Esophagus muscularis mucosa (tissue), 4 donors: Measurements from ENCODE around the gene PGK1. TPM values are rescaled to one million over a fixed set of nuclear protein-coding genes. Genes with fewer than 3 reads are reported as not detected.
A peak's percentile ranks its signal among the peaks of the same experiment; 100 is the strongest.

Experiments
- DNase-seq: peaks from one replicate; pipeline ENCODE4 v3.0.0-alpha.2; 2017; ENCODE audit errors: extremely low spot score
- H3K27ac ChIP-seq, 4 donors: fragments of 200-600 bp; sonication (generic); replicated peaks in 1 of 4; 1 replicate in 3 of 4; 2 replicates in 1 of 4; pipeline ENCODE4 v1.5.1; 2016 to 2019; ENCODE audit warnings: mild to moderate bottlenecking in 1 of 4
- H3K27me3 ChIP-seq, 4 donors: fragments of 200-600 bp; sonication (generic); one replicate each; pipeline versions ENCODE4 v1.5.1 to v1.6.0; 2016 to 2019
- H3K36me3 ChIP-seq, 4 donors: fragments of 200-600 bp; sonication (generic); one replicate each; pipeline ENCODE4 v1.5.1; 2016 to 2019
- H3K4me1 ChIP-seq, 4 donors: fragments of 200-600 bp; sonication (generic); one replicate each; pipeline ENCODE4 v1.5.1; 2016 to 2019
- H3K4me3 ChIP-seq, 4 donors: fragments of 200-600 bp; sonication (generic); 1 replicate in 2 of 4; 2 replicates in 2 of 4; pipeline ENCODE4 v1.5.1; 2016 to 2019; ENCODE audit warnings: mild to moderate bottlenecking in 4 of 4, moderate library complexity in 1 of 4
- H3K9me3 ChIP-seq, 4 donors: fragments of 200-600 bp; sonication (generic); 1 replicate in 3 of 4; 2 replicates in 1 of 4; pipeline ENCODE4 v1.5.1; 2016 to 2019
- EP300 ChIP-seq: sonication (generic); formaldehyde crosslinking; IDR thresholded peaks from one replicate; pipeline ENCODE4 v1.6.1; 2017; ENCODE audit warnings: antibody characterized with exemption
- POLR2A ChIP-seq: fragments of 450-650 bp; IDR thresholded peaks from one replicate; pipeline ENCODE4 v1.6.1; 2017; ENCODE audit warnings: antibody characterized with exemption, moderate library complexity, mild to moderate bottlenecking, low read depth
- POLR2AphosphoS5 ChIP-seq, 2 donors: sonication (generic); formaldehyde crosslinking; IDR thresholded peaks; one replicate each; pipeline ENCODE4 v1.6.1; 2017; ENCODE audit warnings: antibody characterized with exemption in 2 of 2
- WGBS: methylation state at CpG from one replicate; pipeline ENCODE4 v1.1.5; 2018; 5-methylcytosine and 5-hydroxymethylcytosine counted together
- intact Hi-C: fragments of 100-400 bp; cut with DNase I; formaldehyde crosslinking; loops from one replicate; pipeline ENCODE4 v1.15.1; 2023
- total RNA-seq, 4 donors: library from RNA; depleted of rRNA; stranded (reverse); fragments of >200 nt; gene quantifications; one replicate each; pipeline versions ENCODE4 v1.1.0 to v1.2.1, GENCODE V29; 2016
- TF ChIP-seq, protein P1 (sequence below), 3 experiments: fragments of 200-600 bp in 2 of 3; fragments of 450-650 bp in 1 of 3; sonication (generic) in 2 of 3; IDR thresholded peaks; one replicate each; pipeline ENCODE4 v1.5.1; 2017 to 2019; ENCODE audit warnings: antibody characterized with exemption in 3 of 3, mild to moderate bottlenecking in 2 of 3, moderate library complexity in 1 of 3

The PGK1 gene
- total RNA-seq, 4 donors from 2014 or later, result 187 to 236 (median 229) TPM

DNA sequence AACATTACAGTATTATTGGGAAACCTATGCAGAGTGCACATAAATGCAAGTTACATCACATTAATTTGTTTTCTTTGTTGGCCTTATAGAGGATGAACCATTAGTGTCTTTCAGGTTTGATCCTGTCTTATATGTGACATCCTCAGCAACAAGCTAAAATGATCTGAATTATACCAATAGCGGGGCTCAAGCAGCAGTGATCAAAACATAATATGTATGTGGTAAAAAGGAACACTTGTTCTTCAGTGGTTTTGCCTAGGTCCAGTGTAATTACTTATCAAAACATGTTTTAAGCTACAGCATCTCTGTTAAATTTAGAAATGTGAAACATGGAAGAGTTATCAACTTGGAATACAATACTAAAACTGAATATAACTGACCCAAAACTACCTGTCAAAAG is 26.3 kb downstream of the PGK1 start:
- no peak overlapping the region for H3K27ac ChIP-seq
- intact Hi-C loops, result loop anchor here (10.0 kb wide), 1 partner anchor 384 kb away; no protein-coding TSS in a partner anchor
- WGBS, result 71% methylated on average over 1 of the region's 1 CpG
- H3K9me3 ChIP-seq, result no peaks in the 10 kb centered on the region
- H3K36me3 ChIP-seq, result peaks cover 2 to 50% (median 13%) of the 10 kb centered on the region in 4 donors
- no peaks in the 10 kb centered on the region for H3K27me3 ChIP-seq
- TF ChIP-seq, protein P1, sequence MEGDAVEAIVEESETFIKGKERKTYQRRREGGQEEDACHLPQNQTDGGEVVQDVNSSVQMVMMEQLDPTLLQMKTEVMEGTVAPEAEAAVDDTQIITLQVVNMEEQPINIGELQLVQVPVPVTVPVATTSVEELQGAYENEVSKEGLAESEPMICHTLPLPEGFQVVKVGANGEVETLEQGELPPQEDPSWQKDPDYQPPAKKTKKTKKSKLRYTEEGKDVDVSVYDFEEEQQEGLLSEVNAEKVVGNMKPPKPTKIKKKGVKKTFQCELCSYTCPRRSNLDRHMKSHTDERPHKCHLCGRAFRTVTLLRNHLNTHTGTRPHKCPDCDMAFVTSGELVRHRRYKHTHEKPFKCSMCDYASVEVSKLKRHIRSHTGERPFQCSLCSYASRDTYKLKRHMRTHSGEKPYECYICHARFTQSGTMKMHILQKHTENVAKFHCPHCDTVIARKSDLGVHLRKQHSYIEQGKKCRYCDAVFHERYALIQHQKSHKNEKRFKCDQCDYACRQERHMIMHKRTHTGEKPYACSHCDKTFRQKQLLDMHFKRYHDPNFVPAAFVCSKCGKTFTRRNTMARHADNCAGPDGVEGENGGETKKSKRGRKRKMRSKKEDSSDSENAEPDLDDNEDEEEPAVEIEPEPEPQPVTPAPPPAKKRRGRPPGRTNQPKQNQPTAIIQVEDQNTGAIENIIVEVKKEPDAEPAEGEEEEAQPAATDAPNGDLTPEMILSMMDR (IDR thresholded peaks at IDR 0.05), result no peak
- TF ChIP-seq EP300 (no peak), POLR2AphosphoS5 (IDR thresholded peaks at IDR 0.05) (no peak), POLR2A (no peak)
- H3K4me3 ChIP-seq, result no peak overlapping the region
- DNase-seq, result no peak
- H3K4me1 ChIP-seq, result peaks cover 0 to 2% (median 0%) of the 10 kb centered on the region in 4 donors

- intact Hi-C loops, result loop anchor here (10.0 kb wide), 1 partner anchor 384 kb away; no protein-coding TSS in a partner anchor
- no peak for TF ChIP-seq EP300
- no peak for TF ChIP-seq POLR2AphosphoS5 (IDR thresholded peaks at IDR 0.05)
- no peak for TF ChIP-seq POLR2A
- TF ChIP-seq, protein P1 (IDR thresholded peaks at IDR 0.05), result no peak
Measured at GRCh38 chrX:78131117-78131516, 27.1 kb downstream of the PGK1 start.

GRCh38 chrX:78133238-78133960 is 29.4 kb downstream of the PGK1 start:
- WGBS, result 80% methylated on average over 4 of the region's 4 CpGs
- no peaks in the 10 kb centered on the region for H3K9me3 ChIP-seq
- intact Hi-C loops, result loop anchor here (10.0 kb wide), 1 partner anchor 381 kb away; no protein-coding TSS in a partner anchor

More at GRCh38 chrX:78131117-78131516, 27.1 kb downstream of the PGK1 start:
- no peaks in the 10 kb centered on the region for H3K27me3 ChIP-seq
- no peaks in the 10 kb centered on the region for H3K9me3 ChIP-seq
- no peaks in the 10 kb centered on the region for H3K4me1 ChIP-seq
- no peak overlapping the region for H3K27ac ChIP-seq
- no peak overlapping the region for H3K4me3 ChIP-seq
- no peak for DNase-seq
- 57% methylated on average over 1 of the region's 1 CpG for WGBS
- H3K36me3 ChIP-seq, result peaks cover 0 to 43% (median 10%) of the 10 kb centered on the region in 4 donors

DNA sequence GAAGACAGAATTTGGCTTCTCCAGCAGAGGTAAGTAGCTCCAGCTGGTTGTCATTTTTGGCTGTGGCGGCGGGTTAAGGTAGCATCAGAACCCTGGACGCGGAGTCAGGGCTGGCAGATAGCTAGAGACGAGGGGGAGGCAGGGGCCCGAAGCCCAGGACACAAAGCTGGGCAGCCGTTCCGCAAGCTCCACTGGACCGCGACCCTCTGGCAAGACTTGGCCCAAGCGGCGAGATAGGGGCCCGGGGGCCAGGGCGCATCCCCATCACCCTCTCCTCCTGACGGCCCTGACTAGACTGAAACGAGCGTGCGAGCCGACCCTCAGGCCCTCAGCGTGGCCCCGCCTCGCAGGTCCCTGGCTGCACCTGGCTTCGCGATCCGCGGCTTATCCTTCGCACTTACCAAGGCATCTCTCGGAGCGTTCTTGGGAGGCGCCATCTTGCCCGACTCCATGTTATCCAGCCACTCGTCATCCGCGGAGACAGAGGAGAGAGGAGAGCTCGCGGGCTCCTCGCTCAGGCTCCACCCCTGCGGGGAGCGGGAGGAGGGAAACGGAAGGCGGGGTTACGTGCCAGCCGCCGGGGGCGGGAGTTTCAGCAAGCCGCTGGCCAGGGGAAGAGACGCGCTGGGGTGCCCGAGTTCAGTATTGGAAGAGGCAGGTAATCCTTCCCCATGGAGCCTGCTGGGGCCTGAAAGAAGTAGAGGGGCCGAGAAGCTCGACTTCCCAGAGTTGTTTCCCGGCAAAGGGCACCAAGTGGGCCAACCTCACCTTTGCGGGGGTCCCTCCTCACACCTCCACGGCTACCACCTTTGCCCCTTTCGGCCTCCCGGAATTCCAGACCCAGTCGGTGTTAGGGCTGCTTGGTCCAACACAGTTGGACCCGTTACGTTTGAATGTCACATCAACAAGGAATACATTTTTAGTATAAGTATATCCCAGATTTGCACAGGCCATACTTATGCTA is 35.4 kb downstream of the PGK1 start, which contains the start of gene TAF9B:
TSS of gene TAF9B (minus strand) at position 491 of the 964 bp plus-strand sequence. CDS start at position 452, 39 bp downstream.
- 45% methylated on average over 50 of the region's 59 CpGs for WGBS
- no peaks in the 10 kb centered on the region for H3K27me3 ChIP-seq
- H3K9me3 ChIP-seq, result no peaks in the 10 kb centered on the region
- H3K36me3 ChIP-seq, result no peaks in the 10 kb centered on the region
- DNase-seq, result peak; percentile 93
- H3K27ac ChIP-seq, result peak within 1 kb of the TSS; percentile 86 to 91 (median 90)
- intact Hi-C loops, result loop anchor here (10.0 kb wide), 1 partner anchor 375 kb away; no protein-coding TSS in a partner anchor
- peak within 1 kb of the TSS; percentile 69 to 82 (median 73) for H3K4me3 ChIP-seq
- TF ChIP-seq EP300, result no peak
- TF ChIP-seq, protein P1 (IDR thresholded peaks at IDR 0.05), result no peak
- TF ChIP-seq POLR2AphosphoS5 (IDR thresholded peaks at IDR 0.05), result peak; percentile 80 to 82
- peaks cover 0 to 10% (median 7%) of the 10 kb centered on the region in 4 donors for H3K4me1 ChIP-seq

More at GRCh38 chrX:78133238-78133960, 29.4 kb downstream of the PGK1 start:
- Histone ChIP-seq H3K27me3 (no peaks in the 10 kb centered on the region), H3K4me1 (peaks cover 0 to 6% (median 3%) of the 10 kb centered on the region in 4 donors), H3K36me3 (peaks cover 0 to 21% (median 5%) of the 10 kb centered on the region in 4 donors), H3K4me3 (no peak overlapping the region), H3K27ac (no peak overlapping the region)
- TF ChIP-seq, protein P1 (IDR thresholded peaks at IDR 0.05), result no peak
- TF ChIP-seq POLR2A (no peak), EP300 (no peak), POLR2AphosphoS5 (IDR thresholded peaks at IDR 0.05) (no peak)
- DNase-seq, result no peak
